NB4 (cell line): ENCODE measurements around the gene TNS4.

Experiments used
- DNase-seq: peaks from one replicate; pipeline ENCODE4 v3.0.0; 2010; ENCODE audit warnings: low read depth
- H3K4me3 ChIP-seq: one replicate; pipeline ENCODE4 v1.5.1; 2011; ENCODE audit warnings: mild to moderate bottlenecking, low read depth, low read length, moderate library complexity
- MAX ChIP-seq: IDR thresholded peaks from 2 replicates; pipeline ENCODE4 v1.6.1; 2011; ENCODE audit warnings: low read depth, low read length
- MYC ChIP-seq: IDR thresholded peaks from 2 replicates; pipeline ENCODE4 v1.6.1; 2011; ENCODE audit warnings: low read depth, low read length
- POLR2A ChIP-seq: IDR thresholded peaks from 2 replicates; pipeline ENCODE4 v1.6.1; 2011; ENCODE audit warnings: mild to moderate bottlenecking; ENCODE audit not compliant: insufficient read length; ENCODE audit errors: extremely low read depth
- TF ChIP-seq, protein P1 (sequence below): IDR thresholded peaks from one replicate; pipeline ENCODE4 v1.5.1; 2012; ENCODE audit warnings: low read depth, low read length

Gene TNS4

GRCh38 chr17:40454613-40454995 is 46.8 kb downstream of the TNS4 start:
- no peak for DNase-seq
- no peak overlapping the region for H3K4me3 ChIP-seq
- TF ChIP-seq POLR2A (no peak), MYC (no peak), MAX (no peak)
- TF ChIP-seq, protein P1, sequence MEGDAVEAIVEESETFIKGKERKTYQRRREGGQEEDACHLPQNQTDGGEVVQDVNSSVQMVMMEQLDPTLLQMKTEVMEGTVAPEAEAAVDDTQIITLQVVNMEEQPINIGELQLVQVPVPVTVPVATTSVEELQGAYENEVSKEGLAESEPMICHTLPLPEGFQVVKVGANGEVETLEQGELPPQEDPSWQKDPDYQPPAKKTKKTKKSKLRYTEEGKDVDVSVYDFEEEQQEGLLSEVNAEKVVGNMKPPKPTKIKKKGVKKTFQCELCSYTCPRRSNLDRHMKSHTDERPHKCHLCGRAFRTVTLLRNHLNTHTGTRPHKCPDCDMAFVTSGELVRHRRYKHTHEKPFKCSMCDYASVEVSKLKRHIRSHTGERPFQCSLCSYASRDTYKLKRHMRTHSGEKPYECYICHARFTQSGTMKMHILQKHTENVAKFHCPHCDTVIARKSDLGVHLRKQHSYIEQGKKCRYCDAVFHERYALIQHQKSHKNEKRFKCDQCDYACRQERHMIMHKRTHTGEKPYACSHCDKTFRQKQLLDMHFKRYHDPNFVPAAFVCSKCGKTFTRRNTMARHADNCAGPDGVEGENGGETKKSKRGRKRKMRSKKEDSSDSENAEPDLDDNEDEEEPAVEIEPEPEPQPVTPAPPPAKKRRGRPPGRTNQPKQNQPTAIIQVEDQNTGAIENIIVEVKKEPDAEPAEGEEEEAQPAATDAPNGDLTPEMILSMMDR, result no peak

GRCh38 chr17:40453881-40454612 is 47.4 kb downstream of the TNS4 start:
- TF ChIP-seq, protein P1, result no peak
- TF ChIP-seq POLR2A, result no peak
- TF ChIP-seq MYC, result no peak
- TF ChIP-seq MAX, result no peak
- no peak overlapping the region for H3K4me3 ChIP-seq
- no peak for DNase-seq

- no peak overlapping the region for H3K4me3 ChIP-seq
- no peak for DNase-seq
- TF ChIP-seq POLR2A (no peak), MYC (no peak), MAX (no peak)
- TF ChIP-seq, protein P1, result no peak
These were observed 48.5 kb downstream of the TNS4 start for GRCh38 chr17:40452921-40453378.

- no peak for TF ChIP-seq MYC
- no peak for TF ChIP-seq POLR2A
- no peak for TF ChIP-seq MAX
- TF ChIP-seq, protein P1, result no peak
- H3K4me3 ChIP-seq, result no peak overlapping the region
- DNase-seq, result no peak
These were observed 49.1 kb downstream of the TNS4 start for GRCh38 chr17:40452216-40452787.

GRCh38 chr17:40451420-40451819 is 50.0 kb downstream of the TNS4 start:
- DNase-seq, result no peak

More at GRCh38 chr17:40451420-40451819, 50.0 kb downstream of the TNS4 start:
- no peak for TF ChIP-seq MYC
- no peak for TF ChIP-seq POLR2A
- no peak for TF ChIP-seq MAX
- TF ChIP-seq, protein P1, result no peak
- no peak overlapping the region for H3K4me3 ChIP-seq
